Stomach smooth muscle (tissue), 2 donors: ENCODE data around the gene CIITA.

ENCODE experiments used
- H3K27ac ChIP-seq: one replicate; pipeline ENCODE4 v1.7.0; 2013; ENCODE audit warnings: mild to moderate bottlenecking, low read length, inconsistent platforms
- H3K27me3 ChIP-seq, 2 donors: one replicate each; pipeline ENCODE4 v1.7.0; 2013; ENCODE audit warnings: low read length in 2 of 2; ENCODE audit not compliant: insufficient read depth in 2 of 2, control insufficient read depth in 1 of 2
- H3K36me3 ChIP-seq, 2 donors: one replicate each; pipeline ENCODE4 v1.7.0; 2013; ENCODE audit warnings: low read length in 2 of 2; ENCODE audit not compliant: control insufficient read depth in 2 of 2, insufficient read depth in 2 of 2
- H3K4me1 ChIP-seq: one replicate; pipeline ENCODE4 v1.7.0; 2013; ENCODE audit warnings: low read length; ENCODE audit not compliant: control insufficient read depth, insufficient read depth
- H3K4me3 ChIP-seq, 2 donors: one replicate each; pipeline ENCODE4 v1.7.0; 2013; ENCODE audit warnings: low read length in 2 of 2
- H3K9ac ChIP-seq, 2 donors: one replicate each; pipeline ENCODE4 v1.7.0; 2013; ENCODE audit warnings: low read length in 2 of 2, mild to moderate bottlenecking in 1 of 2
- H3K9me3 ChIP-seq, 2 donors: one replicate each; pipeline ENCODE4 v1.7.0; 2013; ENCODE audit warnings: low read length in 2 of 2; ENCODE audit not compliant: control insufficient read depth in 2 of 2
- donor health status: healthy.
- donor health status: Pancreatic carcinoma.

Gene CIITA

GRCh38 chr16:10976634-10977033 lies 99.6 kb downstream of the CIITA start:
- H3K9ac ChIP-seq, result no peak overlapping the region
- H3K36me3 ChIP-seq, result peaks cover 5 to 11% of the 10 kb centered on the region in 2 donors
- peaks cover 25% of the 10 kb centered on the region for H3K4me1 ChIP-seq
- H3K27ac ChIP-seq, result no peak overlapping the region
- no peaks in the 10 kb centered on the region for H3K27me3 ChIP-seq
- H3K9me3 ChIP-seq, result no peaks in the 10 kb centered on the region
- H3K4me3 ChIP-seq, result no peak overlapping the region

DNA sequence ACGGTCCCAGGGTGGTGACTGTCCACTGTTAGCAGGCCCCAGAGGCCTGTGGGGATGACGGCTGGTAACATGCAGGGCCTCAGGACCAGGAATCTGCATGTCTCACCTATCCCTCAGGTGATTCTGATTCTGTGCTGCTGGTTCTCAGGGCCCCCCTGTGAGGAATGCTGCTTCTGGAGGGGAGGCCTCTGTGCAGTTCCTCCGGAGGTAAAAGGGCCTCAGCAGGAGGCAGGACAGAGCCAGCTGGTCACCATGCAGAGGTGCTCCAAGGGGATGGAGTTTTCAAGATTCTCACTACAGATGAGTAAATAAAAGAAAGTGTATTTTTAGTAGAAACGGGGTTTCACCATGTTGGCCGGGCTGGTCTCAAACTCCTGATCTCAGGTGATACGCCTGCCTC lies 101.1 kb downstream of the CIITA start:
- Histone ChIP-seq H3K9ac (no peak overlapping the region), H3K36me3 (peaks cover 4 to 8% of the 10 kb centered on the region in 2 donors), H3K4me3 (no peak overlapping the region), H3K27ac (no peak overlapping the region), H3K27me3 (no peaks in the 10 kb centered on the region), H3K4me1 (peaks cover 22% of the 10 kb centered on the region), H3K9me3 (no peaks in the 10 kb centered on the region)

DNA sequence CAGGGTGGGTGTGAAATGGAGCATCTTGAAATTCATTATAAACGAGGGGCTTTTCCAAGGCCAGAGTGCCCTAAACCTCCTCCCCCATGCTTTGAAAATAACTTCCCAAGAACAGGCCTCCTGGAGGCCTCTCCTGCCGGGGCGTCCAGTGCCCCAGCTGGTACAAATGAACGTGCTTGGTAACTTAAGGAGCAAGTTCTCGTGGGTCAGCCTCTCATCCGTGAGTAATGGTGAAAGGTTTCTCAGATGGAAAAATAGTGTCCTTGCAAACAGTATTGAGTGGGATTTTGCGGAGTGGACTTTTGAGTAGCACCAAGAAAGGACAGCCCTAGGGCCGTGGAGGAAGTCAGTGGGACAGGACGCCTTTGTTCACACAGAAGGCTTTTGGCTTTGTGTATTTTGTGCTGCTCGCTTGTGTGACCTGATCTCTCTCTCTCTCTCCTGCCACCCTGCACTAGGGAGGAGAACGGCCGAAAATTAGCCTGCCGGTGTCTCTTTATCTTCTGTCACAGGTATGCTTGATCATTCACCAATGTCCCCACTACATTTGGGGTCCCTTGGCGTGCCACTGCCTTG lies 102.0 kb downstream of the CIITA start:
- Histone ChIP-seq H3K4me3 (no peak overlapping the region), H3K9ac (no peak overlapping the region), H3K27me3 (no peaks in the 10 kb centered on the region), H3K4me1 (peaks cover 22% of the 10 kb centered on the region), H3K9me3 (no peaks in the 10 kb centered on the region), H3K36me3 (peaks cover 4 to 5% of the 10 kb centered on the region in 2 donors), H3K27ac (peak overlapping the region; percentile 89)

GRCh38 chr16:10979717-10980601 lies 103.0 kb downstream of the CIITA start:
- H3K27ac ChIP-seq, result peak overlapping the region; percentile 89
- H3K9ac ChIP-seq, result peak overlapping the region in 1 of 2 donors; percentile 52
- H3K27me3 ChIP-seq, result no peaks in the 10 kb centered on the region
- H3K9me3 ChIP-seq, result no peaks in the 10 kb centered on the region
- peak overlapping the region; percentile 34 to 54 for H3K4me3 ChIP-seq
- H3K4me1 ChIP-seq, result peaks cover 22% of the 10 kb centered on the region
- peaks cover 6 to 8% of the 10 kb centered on the region in 2 donors for H3K36me3 ChIP-seq

GRCh38 chr16:10980813-10981212 lies 103.8 kb downstream of the CIITA start:
- Histone ChIP-seq H3K9ac (no peak overlapping the region), H3K27me3 (no peaks in the 10 kb centered on the region), H3K4me1 (peaks cover 22% of the 10 kb centered on the region), H3K36me3 (peaks cover 6 to 8% of the 10 kb centered on the region in 2 donors), H3K9me3 (no peaks in the 10 kb centered on the region), H3K27ac (peak overlapping the region; percentile 89), H3K4me3 (no peak overlapping the region)

- Histone ChIP-seq H3K27me3 (no peaks in the 10 kb centered on the region), H3K36me3 (peaks cover 6 to 8% of the 10 kb centered on the region in 2 donors), H3K4me3 (no peak overlapping the region), H3K4me1 (peaks cover 22% of the 10 kb centered on the region), H3K27ac (no peak overlapping the region), H3K9me3 (no peaks in the 10 kb centered on the region), H3K9ac (no peak overlapping the region)
Observed at GRCh38 chr16:10981697-10982216, 104.8 kb downstream of the CIITA start.

GRCh38 chr16:10982465-10983150 lies 105.6 kb downstream of the CIITA start:
- Histone ChIP-seq H3K9me3 (no peaks in the 10 kb centered on the region), H3K36me3 (peaks cover 4 to 8% of the 10 kb centered on the region in 2 donors), H3K27me3 (no peaks in the 10 kb centered on the region), H3K27ac (no peak overlapping the region), H3K4me1 (peaks cover 22% of the 10 kb centered on the region), H3K9ac (no peak overlapping the region), H3K4me3 (no peak overlapping the region)

DNA sequence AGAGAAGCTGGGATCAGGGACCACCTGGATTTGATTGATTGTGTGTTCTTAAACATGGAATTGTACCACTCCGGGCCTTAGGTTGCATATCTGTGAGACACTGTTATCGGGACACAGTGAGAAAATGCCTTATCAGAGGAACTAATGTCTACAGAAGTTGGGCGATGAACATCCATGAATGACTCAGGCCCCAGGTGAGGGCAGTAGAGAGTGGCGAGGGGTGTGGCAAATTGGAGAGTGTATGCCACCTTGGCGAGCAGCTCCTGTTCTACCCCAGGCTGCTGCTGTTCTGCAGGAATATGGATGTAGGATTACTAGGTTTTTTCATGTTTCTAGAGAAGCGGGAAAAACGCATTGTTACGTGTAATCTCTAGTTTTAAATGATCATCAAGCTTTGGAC lies 106.2 kb downstream of the CIITA start:
- Histone ChIP-seq H3K27me3 (no peaks in the 10 kb centered on the region), H3K4me1 (peaks cover 22% of the 10 kb centered on the region), H3K4me3 (no peak overlapping the region), H3K9ac (no peak overlapping the region), H3K36me3 (peaks cover 2 to 8% of the 10 kb centered on the region in 2 donors), H3K27ac (no peak overlapping the region), H3K9me3 (no peaks in the 10 kb centered on the region)

GRCh38 chr16:10984509-10984908 lies 107.5 kb downstream of the CIITA start:
- Histone ChIP-seq H3K4me3 (no peak overlapping the region), H3K27me3 (no peaks in the 10 kb centered on the region), H3K9ac (no peak overlapping the region), H3K27ac (no peak overlapping the region), H3K9me3 (no peaks in the 10 kb centered on the region), H3K36me3 (peaks cover 6 to 13% of the 10 kb centered on the region in 2 donors), H3K4me1 (peaks cover 14% of the 10 kb centered on the region)
